RWPE1 (cell line): Measurements from ENCODE around the gene MRPL3.

Experiments used
- CTCF ChIA-PET: fragments of 350-600 bp; sonication (Branson Sonifier 250); formaldehyde crosslinking; extraction: SDS; loops from one replicate; lab custom pipeline; 2021; lab: Yijun Ruan, JAX
- POLR2A ChIA-PET: fragments of 400-600 bp; formaldehyde crosslinking; extraction: SDS; loops from one replicate; lab custom pipeline; 2020; ENCODE audit warnings: antibody characterized with exemption; ENCODE audit not compliant: low non-redundant PET; lab: Yijun Ruan, JAX
- DNase-seq: peaks from one replicate; pipeline ENCODE4 v3.0.0; 2012; ENCODE audit warnings: low spot score
- H3K27ac ChIP-seq: fragments of 450-650 bp; 2 replicates; pipeline ENCODE4 v1.5.1; 2017
- TF ChIP-seq, protein P1 (sequence below): fragments of 450-650 bp; conservative IDR thresholded peaks from 2 replicates; pipeline ENCODE4 v1.5.1; 2017; ENCODE audit warnings: low read depth, mild to moderate bottlenecking

MRPL3 gene

DNA sequence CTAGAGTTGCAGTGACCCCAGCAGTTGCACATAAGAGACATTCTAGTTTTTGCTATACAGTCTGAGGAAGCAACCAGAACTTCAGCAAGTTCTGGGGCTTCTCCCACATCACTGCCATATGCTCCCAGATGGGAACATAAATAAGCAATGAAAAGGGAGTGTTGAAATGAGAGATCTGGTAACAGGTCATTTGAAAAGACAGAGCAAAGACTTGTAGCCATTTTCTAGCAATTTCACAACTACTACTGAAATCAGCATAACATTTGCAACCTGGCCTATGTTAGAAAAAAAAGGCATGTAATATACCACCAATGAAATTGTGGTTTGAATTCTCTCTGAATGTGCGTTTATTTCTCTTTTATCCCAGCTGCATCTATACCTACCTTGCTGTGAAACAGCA is 63.7 kb downstream of the MRPL3 start:
- ChIA-PET POLR2A (no interaction called here), CTCF (no interaction called here)
- no peak for DNase-seq
- TF ChIP-seq, protein P1, sequence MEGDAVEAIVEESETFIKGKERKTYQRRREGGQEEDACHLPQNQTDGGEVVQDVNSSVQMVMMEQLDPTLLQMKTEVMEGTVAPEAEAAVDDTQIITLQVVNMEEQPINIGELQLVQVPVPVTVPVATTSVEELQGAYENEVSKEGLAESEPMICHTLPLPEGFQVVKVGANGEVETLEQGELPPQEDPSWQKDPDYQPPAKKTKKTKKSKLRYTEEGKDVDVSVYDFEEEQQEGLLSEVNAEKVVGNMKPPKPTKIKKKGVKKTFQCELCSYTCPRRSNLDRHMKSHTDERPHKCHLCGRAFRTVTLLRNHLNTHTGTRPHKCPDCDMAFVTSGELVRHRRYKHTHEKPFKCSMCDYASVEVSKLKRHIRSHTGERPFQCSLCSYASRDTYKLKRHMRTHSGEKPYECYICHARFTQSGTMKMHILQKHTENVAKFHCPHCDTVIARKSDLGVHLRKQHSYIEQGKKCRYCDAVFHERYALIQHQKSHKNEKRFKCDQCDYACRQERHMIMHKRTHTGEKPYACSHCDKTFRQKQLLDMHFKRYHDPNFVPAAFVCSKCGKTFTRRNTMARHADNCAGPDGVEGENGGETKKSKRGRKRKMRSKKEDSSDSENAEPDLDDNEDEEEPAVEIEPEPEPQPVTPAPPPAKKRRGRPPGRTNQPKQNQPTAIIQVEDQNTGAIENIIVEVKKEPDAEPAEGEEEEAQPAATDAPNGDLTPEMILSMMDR: no peak
- H3K27ac ChIP-seq: no peak overlapping the region

DNA sequence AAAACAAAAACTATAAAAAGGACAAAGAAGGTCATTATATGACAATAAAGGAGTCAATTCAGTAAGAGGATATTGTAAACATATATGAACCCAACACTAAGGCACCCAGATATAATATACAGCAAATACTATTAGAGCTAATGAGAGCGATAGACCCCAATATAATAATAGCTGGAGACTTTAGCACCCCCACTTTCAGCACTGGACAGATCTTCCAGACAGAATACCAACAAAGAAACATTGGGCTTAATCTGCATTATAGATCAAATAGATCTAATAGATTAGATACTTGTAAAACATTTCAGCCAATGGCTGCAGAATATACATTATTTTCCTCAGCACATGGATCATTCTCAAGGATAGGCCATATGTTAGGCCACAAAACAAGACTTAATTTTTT is 67.8 kb downstream of the MRPL3 start:
- CTCF ChIA-PET: no interaction called here
- TF ChIP-seq, protein P1: no peak
- DNase-seq: no peak
- no peak overlapping the region for H3K27ac ChIP-seq
- POLR2A ChIA-PET: no interaction called here

DNA sequence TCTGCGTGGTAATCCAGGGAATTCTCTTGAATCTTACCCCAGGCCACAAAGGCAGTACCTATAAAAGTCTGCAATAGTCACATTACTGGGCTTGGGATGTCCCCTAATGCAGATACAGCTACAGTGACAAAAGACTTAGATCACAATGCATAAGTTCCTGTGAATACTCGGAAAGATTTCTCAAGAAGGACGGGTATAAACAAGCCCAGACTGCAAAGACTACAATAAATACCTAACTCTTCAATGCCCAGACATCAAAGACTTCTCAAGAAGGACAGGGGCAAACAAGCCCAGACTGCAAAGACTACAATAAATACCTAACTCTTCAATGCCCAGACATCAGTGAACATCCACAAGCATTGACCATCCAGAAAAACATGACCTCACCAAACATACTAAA is 70.3 kb downstream of the MRPL3 start:
- no peak for DNase-seq
- TF ChIP-seq, protein P1: no peak
- ChIA-PET POLR2A (no interaction called here), CTCF (interaction anchor here (0.6 kb wide), 1 partner anchor 866 kb away, joined by 5 read pairs; no protein-coding TSS in a partner anchor)
- no peak overlapping the region for H3K27ac ChIP-seq

DNA sequence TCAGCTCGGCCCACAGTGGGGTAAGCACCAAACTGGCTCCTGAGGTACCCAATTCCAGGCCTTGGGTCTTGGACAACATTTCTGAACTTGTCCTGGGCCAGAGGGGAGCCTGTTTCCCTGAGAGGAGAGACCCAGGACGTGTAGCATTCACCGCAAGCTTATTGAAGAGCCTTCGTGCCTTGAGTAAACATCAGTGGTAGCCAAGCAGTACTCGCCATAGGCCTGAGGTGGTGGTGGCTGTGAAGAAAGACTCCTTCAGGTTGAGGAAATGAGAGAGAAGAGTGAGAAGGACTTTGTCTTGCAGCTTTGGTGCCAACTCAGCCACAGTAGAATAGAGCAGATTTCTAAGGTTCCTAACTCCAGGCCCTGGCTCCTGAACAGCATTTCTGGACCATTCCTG is 71.0 kb downstream of the MRPL3 start:
- no peak for DNase-seq
- CTCF ChIA-PET: no interaction called here
- POLR2A ChIA-PET: no interaction called here
- TF ChIP-seq, protein P1: no peak
- H3K27ac ChIP-seq: no peak overlapping the region

DNA sequence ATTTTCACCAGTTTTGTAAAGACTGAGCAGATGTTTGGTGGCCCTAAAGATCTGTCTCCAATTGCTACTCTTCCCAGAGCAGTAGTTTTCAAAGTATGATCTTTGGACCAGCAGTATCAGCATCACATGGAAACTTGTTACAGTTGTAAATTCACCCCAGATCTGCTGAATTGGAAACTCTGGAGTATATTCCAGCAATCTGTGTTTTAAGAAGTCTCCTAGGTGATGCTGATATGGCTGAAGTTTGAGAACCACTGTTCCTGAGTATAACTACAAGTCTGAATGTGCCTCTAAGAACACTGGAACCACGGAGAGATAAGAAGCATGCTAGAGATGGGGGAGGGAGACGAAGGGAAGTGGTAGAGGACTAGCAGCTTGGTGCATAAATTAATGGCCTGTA is 75.5 kb downstream of the MRPL3 start:
- TF ChIP-seq, protein P1: no peak
- POLR2A ChIA-PET: no interaction called here
- H3K27ac ChIP-seq: no peak overlapping the region
- CTCF ChIA-PET: no interaction called here
- DNase-seq: no peak

DNA sequence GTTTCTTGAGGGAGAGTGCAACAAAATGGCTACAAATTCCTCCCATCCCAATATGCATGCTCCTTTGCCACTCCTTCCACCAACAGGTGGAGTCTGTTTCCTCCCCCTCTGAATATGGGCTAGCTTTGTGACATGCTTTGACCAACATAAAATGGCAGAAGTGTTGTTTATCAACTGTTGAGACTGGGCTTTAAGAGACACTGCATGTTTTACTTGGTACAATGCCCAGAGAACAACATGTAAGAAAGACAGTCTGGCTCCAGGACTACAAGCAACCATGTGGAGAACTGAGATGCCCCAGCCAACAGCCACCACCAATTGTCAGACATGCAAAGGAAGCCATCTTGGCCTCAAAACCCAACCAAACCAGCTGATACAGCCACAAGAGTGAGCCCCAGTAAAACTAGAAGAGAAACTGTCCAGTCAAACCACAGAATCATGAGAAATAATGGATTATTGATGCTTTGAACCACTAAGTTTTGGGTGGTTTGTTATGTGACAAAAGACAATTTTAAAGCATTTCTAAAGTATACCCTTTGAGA is 80.7 kb downstream of the MRPL3 start:
- no peak overlapping the region for H3K27ac ChIP-seq
- TF ChIP-seq, protein P1: no peak
- ChIA-PET POLR2A (no interaction called here), CTCF (no interaction called here)
- DNase-seq: no peak

DNA sequence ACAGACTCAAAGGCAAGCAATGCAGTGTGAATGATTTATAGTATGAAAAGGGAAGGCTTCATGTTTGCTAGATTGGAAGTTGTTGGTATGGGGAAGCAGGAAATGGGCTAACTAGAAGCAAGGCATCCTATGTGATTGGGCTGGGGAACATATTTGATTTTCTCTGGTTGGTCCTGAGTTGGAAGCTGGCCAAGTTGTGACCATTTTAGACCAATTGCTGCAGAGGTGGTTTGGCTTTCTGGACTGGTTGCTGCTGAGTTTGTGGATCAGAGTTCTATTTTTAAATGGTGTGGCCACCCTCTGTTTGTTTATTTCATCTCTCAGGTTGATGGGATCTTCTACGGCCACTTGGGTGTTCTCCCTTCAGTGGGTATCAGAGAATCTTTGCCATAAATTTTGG is 81.5 kb downstream of the MRPL3 start:
- TF ChIP-seq, protein P1: no peak
- ChIA-PET POLR2A (no interaction called here), CTCF (no interaction called here)
- no peak overlapping the region for H3K27ac ChIP-seq
- DNase-seq: no peak
